Skeletal muscle satellite cell (primary cell): ENCODE measurements around the gene EYA4.
A peak's percentile ranks its signal among the peaks of the same experiment; 100 is the strongest.
"Not testable (repeated sequence)": the region's sequence is repeated elsewhere in the genome, so short reads cannot be mapped to it uniquely, and the experiment has no call there.

ENCODE experiments used
- H3K27me3 ChIP-seq: 2 replicates; pipeline ENCODE4 v1.7.0; 2013; ENCODE audit warnings: low read length; ENCODE audit not compliant: control insufficient read depth, insufficient read depth
- H3K36me3 ChIP-seq: 2 replicates; pipeline ENCODE4 v1.7.0; 2013; ENCODE audit warnings: mild to moderate bottlenecking, control low read depth, low read length; ENCODE audit not compliant: insufficient read depth
- H3K4me1 ChIP-seq: 2 replicates; pipeline ENCODE4 v1.7.0; 2013; ENCODE audit warnings: low read length; ENCODE audit not compliant: control insufficient read depth, insufficient read depth
- H3K4me2 ChIP-seq: 2 replicates; pipeline ENCODE4 v1.7.0; 2013; ENCODE audit warnings: mild to moderate bottlenecking, low read length
- H3K4me3 ChIP-seq: 2 replicates; pipeline ENCODE4 v1.7.0; 2013; ENCODE audit warnings: low read length
- H3K9ac ChIP-seq: 2 replicates; pipeline ENCODE4 v1.7.0; 2013; ENCODE audit warnings: mild to moderate bottlenecking, low read depth, low read length, moderate library complexity
- H3K9me3 ChIP-seq: replicated peaks from 2 replicates; pipeline ENCODE4 v1.7.0; 2013; ENCODE audit warnings: mild to moderate bottlenecking, control low read depth, low read length

The EYA4 gene

DNA sequence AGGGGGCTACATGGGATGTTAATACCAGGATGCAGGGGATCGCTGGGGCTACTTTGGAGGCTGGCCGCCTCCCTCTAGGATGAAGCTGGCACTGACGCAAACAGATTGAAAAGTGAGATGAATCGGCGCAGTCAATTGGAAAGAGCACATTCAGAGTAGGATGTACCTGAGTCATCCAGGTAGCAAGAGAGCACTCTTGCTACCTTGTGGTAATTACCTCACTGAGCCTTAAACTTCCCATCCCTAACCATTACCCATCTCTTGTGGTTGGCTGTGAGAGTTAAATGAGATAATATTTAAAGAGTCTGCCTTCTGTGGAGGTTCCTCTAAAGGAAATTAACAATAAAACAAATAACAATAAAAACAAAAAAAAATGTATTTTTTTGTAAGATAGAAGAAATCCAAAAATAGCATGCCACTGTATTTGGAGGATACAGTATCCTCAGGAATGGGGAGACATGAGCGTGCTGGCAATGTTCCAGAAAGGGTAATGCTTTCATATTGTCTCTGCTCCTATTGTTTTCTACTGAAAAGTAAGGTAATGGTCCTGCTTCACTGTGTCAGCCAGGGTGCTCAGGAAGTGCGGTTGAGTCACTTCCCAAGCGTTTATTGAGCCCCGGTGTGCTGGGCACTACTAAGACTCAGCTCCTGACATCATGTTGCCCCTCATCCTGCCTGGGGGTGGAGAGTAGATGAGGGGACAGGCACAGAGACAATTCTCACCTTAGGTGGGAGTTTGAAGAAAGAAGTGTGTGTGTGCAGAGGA, 301.1 kb downstream of the EYA4 start:
- no peak overlapping the region for H3K4me2 ChIP-seq
- no peaks in the 10 kb centered on the region for H3K36me3 ChIP-seq

DNA sequence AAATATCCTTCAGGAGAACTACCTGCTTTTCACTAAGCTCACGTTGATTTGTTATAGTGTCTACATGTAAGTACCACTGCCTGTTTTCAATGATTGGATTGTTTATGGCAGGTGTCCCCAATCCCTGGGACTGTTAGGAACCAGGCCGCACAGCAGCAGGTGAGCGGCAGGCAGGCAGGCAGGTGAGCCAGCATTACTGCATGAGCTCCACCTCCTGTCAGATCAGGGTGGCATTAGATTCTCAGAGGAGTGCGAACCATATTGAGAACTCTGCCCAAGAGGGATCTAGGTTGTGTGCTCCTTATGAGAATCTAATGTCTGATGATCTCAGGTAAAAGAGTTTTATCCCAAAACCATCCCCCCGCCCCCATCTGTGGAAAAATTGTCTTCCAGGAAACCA, 303.3 kb downstream of the EYA4 start:
- no peak overlapping the region for H3K4me3 ChIP-seq
- no peaks in the 10 kb centered on the region for H3K9me3 ChIP-seq
- peaks cover 8% of the 10 kb centered on the region for H3K4me1 ChIP-seq
- no peaks in the 10 kb centered on the region for H3K27me3 ChIP-seq
- no peak overlapping the region for H3K4me2 ChIP-seq
- no peaks in the 10 kb centered on the region for H3K36me3 ChIP-seq
- H3K9ac ChIP-seq, result no peak overlapping the region

More for the DNA sequence above, 301.1 kb downstream of the EYA4 start:
- no peaks in the 10 kb centered on the region for H3K27me3 ChIP-seq
- H3K4me1 ChIP-seq, result peaks cover 8% of the 10 kb centered on the region
- no peak overlapping the region for H3K9ac ChIP-seq
- H3K4me3 ChIP-seq, result no peak overlapping the region
- no peaks in the 10 kb centered on the region for H3K9me3 ChIP-seq

DNA sequence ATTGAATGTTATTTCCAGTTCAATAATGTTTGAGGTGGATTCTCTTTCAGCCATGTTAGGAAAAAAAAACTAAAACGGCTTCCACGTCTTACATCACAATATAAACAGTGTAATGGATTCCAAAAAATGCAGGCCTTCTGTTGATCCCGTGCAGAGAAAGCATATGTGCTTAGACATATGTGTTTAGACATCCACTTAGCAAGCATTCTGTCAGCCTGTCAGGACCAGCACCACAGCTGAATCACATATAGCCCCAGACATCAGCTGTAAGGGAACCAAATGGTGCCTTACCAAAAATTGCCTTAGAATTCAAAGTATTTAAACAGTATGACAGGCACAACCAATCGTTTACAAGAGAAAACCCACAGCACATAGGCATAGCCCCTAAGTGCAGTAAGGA, 304.9 kb downstream of the EYA4 start:
- H3K4me3 ChIP-seq, result no peak overlapping the region
- H3K4me2 ChIP-seq, result no peak overlapping the region

DNA sequence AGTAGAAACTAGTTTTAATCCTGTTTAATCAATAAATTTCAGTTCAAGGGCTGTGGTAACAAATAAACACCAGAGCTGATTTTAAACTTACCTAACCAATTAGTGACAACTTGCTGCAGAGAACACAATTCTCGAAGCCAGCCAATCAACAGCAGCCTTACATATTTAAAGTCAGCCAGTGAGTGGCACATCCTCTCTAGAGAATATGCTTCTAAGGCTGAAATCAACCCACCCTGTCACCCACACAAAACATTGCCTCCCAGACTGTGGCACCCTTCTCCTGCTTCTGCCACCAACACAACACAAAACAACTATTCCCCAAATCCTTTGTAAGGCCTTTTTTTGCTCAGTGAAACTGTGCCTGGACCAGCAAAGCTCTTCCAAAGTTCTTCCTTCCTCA, 306.0 kb downstream of the EYA4 start:
- H3K4me2 ChIP-seq, result no peak overlapping the region
- H3K9me3 ChIP-seq, result no peaks in the 10 kb centered on the region
- H3K4me3 ChIP-seq, result no peak overlapping the region
- no peak overlapping the region for H3K9ac ChIP-seq
- no peaks in the 10 kb centered on the region for H3K36me3 ChIP-seq
- peaks cover 18% of the 10 kb centered on the region for H3K4me1 ChIP-seq
- H3K27me3 ChIP-seq, result no peaks in the 10 kb centered on the region

More for the DNA sequence above, 304.9 kb downstream of the EYA4 start:
- H3K36me3 ChIP-seq, result no peaks in the 10 kb centered on the region
- H3K4me1 ChIP-seq, result peaks cover 9% of the 10 kb centered on the region
- no peaks in the 10 kb centered on the region for H3K27me3 ChIP-seq
- H3K9ac ChIP-seq, result no peak overlapping the region
- H3K9me3 ChIP-seq, result no peaks in the 10 kb centered on the region

DNA sequence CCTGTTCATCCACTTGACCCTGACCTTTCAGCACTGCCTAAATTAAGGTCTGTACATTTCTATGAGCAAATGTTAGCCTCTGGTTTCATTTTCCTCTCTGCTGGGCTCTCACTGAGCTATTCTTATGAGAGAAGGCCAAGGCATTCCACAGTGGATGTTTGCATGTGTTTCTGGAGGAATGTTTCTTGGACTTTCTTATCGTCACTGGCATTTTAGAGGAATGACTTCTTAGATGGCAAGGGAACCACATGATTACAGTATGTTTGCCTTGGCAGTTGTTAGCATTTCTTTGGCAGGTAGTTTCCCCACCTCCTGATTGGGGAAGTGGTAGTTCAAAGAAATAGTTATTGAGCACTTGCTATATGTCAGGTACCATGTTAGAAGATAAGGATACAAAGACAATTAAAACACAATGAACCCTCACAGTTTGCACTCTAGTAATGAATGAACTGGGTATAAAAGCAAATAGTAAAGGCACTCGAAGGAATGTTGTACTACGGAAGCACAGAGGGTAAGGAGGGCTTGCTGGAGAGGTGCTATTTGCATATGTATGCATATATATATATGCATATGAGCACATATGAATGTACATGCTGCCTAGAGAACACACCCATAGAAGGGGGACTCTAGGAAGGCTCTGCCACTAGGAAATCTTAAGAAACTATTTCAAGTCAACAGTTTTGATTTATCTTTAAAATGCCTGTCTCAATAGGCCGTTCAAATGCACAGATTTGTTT, 307.4 kb downstream of the EYA4 start:
- Histone ChIP-seq H3K9ac (no peak overlapping the region), H3K4me2 (no peak overlapping the region), H3K4me1 (peaks cover 20% of the 10 kb centered on the region), H3K4me3 (no peak overlapping the region), H3K27me3 (no peaks in the 10 kb centered on the region), H3K9me3 (no peaks in the 10 kb centered on the region), H3K36me3 (no peaks in the 10 kb centered on the region)

DNA sequence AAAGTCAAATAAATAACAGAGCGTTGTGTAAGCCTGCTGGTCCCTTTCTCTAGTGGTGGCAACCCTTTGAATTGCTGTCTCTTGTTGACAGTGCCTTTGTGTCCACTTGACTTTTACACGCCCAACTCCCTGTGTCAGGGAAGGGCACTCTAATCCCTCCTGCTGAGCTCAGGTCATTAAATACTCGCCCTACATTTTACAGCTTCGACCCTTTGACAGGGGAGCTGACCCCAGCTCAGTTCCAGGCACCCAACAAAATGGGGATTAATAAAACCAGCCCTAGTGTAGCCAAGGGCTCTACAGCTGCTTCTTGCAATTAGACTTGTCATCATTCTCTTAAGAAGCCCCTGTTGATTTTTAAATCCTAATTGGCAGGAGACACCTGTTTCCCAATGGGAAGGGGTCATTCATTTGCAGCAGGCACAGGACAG, 308.2 kb downstream of the EYA4 start:
- no peaks in the 10 kb centered on the region for H3K27me3 ChIP-seq
- no peak overlapping the region for H3K4me2 ChIP-seq
- peaks cover 20% of the 10 kb centered on the region for H3K4me1 ChIP-seq

DNA sequence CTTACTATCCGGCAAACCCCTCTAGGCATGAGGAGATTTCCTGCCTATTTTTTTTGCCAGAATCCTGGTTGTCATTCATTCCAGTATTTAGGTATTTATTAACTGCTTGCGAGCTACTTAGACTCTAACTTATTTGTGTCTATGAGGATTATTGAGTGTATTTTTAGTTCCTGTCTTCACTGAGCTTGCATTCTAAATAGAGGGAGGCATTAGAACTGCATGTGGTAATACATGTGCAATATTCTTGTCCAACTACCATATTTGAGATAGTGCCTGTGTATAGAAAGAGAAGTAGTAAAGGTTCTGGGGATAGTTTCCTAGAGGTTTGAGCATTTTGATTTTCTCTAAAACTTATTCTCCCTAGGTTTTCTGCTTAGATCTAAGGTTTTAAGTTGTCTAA, 308.9 kb downstream of the EYA4 start:
- Histone ChIP-seq H3K36me3 (no peaks in the 10 kb centered on the region), H3K27me3 (no peaks in the 10 kb centered on the region), H3K4me3 (no peak overlapping the region), H3K4me1 (peaks cover 20% of the 10 kb centered on the region), H3K9me3 (no peaks in the 10 kb centered on the region), H3K4me2 (no peak overlapping the region), H3K9ac (no peak overlapping the region)

More for the DNA sequence above, 308.2 kb downstream of the EYA4 start:
- Histone ChIP-seq H3K4me3 (no peak overlapping the region), H3K9ac (no peak overlapping the region), H3K9me3 (no peaks in the 10 kb centered on the region), H3K36me3 (no peaks in the 10 kb centered on the region)

DNA sequence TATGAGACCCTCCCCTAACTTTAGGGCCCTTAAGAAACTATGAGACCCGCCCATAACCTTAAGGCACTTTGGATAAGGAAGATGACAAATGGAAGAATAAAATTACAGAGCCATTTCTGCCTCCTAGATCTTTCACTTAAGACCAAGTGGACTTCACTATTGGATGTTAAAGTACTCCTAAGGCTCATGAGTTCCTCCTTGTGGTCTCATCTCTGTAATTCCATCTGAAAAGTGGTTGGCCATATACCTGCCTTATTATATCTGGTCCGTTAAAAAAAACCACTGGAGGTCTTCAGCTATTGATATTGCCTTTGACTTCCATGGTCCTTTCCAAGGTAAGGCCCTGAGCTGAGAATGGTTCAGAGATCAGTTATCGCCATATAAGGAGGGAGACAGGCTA, 310.3 kb downstream of the EYA4 start:
- H3K27me3 ChIP-seq, result no peaks in the 10 kb centered on the region
- H3K4me1 ChIP-seq, result peaks cover 16% of the 10 kb centered on the region
- H3K9ac ChIP-seq, result peak overlapping the region; percentile 16
- no peaks in the 10 kb centered on the region for H3K36me3 ChIP-seq
- no peak overlapping the region for H3K4me3 ChIP-seq
- no peaks in the 10 kb centered on the region for H3K9me3 ChIP-seq
- peak overlapping the region; percentile 62 for H3K4me2 ChIP-seq

DNA sequence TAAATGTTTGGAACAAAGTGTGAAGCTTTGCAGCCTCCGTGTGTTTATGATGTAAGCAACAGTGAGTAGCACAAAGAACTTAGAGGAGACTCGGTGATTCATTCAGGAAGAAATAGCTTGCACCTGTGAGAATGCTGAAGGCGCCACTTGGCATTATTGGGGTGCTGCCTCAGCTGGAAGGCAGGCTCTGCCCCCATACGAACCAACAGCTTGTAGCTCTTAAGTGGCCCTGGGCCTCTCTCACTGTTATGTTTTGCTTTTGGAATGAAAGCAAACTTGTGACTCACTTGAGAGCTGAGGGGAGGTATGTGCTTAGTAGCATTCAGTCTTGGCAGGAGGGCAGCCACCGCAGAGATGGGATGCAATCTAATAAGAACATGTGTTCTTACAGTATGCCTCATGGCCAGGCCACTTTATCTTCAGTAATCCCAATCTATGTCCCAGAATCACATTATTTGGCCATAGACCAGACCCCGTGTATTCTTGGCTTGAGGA, 310.7 kb downstream of the EYA4 start:
- H3K27me3 ChIP-seq, result no peaks in the 10 kb centered on the region
- peak overlapping the region; percentile 16 for H3K9ac ChIP-seq
- peak overlapping the region; percentile 62 for H3K4me2 ChIP-seq
- no peak overlapping the region for H3K4me3 ChIP-seq
- H3K9me3 ChIP-seq, result no peaks in the 10 kb centered on the region
- H3K36me3 ChIP-seq, result no peaks in the 10 kb centered on the region
- peaks cover 16% of the 10 kb centered on the region for H3K4me1 ChIP-seq

DNA sequence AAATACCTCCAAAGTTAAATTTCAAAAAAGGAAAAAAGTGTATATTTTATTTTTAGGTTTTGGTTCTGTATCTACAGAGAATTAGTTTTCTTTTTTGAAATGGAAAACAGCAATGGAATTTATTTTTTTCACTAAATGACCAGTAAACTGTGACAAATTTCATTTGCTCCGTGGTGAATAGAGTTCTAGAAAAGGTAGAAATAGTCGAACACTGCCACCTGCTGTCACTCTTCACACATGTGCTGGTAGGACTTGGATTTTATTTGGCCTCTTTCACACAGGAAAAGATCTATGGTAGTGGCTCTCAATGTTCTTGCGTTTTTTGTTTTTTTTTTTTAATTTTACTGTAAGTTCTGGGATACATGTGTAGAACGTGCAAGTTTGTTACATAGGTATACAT, 312.5 kb downstream of the EYA4 start:
- Histone ChIP-seq H3K9ac (no peak overlapping the region), H3K4me1 (peaks cover 16% of the 10 kb centered on the region), H3K9me3 (no peaks in the 10 kb centered on the region), H3K4me3 (no peak overlapping the region), H3K36me3 (no peaks in the 10 kb centered on the region), H3K4me2 (no peak overlapping the region), H3K27me3 (no peaks in the 10 kb centered on the region)

DNA sequence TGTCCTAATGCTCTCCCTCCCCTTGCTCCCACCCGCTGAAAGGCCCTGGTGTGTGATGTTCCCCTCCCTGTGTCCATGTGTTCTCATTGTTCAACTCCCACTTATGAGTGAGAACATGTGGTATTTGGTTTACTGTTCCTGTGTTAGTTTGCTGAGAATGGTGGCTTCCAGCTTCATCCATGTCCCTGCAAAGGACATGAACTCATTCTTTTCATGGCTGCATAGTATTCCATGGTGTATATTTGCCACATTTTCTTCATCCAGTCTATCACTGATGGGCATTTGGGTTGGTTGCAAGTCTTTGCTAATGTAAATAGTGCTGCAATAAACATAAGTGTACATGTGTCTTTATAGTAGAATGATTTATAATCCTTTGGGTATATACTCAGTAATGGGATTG, 313.0 kb downstream of the EYA4 start:
- not testable (repeated sequence) for H3K9ac ChIP-seq, H3K36me3 ChIP-seq, H3K27me3 ChIP-seq, H3K9me3 ChIP-seq, H3K4me2 ChIP-seq, H3K4me3 ChIP-seq
- H3K4me1 ChIP-seq, result peaks cover 16% of the 10 kb centered on the region
